ENCODE measurements around the gene SLC8A3. TPM values are rescaled to one million over a fixed set of nuclear protein-coding genes. Genes with fewer than 3 reads are reported as not detected.
"Not testable (repeated sequence)": the region's sequence is repeated elsewhere in the genome, so short reads cannot be mapped to it uniquely, and the experiment has no call there.

The SLC8A3 gene, protein sequence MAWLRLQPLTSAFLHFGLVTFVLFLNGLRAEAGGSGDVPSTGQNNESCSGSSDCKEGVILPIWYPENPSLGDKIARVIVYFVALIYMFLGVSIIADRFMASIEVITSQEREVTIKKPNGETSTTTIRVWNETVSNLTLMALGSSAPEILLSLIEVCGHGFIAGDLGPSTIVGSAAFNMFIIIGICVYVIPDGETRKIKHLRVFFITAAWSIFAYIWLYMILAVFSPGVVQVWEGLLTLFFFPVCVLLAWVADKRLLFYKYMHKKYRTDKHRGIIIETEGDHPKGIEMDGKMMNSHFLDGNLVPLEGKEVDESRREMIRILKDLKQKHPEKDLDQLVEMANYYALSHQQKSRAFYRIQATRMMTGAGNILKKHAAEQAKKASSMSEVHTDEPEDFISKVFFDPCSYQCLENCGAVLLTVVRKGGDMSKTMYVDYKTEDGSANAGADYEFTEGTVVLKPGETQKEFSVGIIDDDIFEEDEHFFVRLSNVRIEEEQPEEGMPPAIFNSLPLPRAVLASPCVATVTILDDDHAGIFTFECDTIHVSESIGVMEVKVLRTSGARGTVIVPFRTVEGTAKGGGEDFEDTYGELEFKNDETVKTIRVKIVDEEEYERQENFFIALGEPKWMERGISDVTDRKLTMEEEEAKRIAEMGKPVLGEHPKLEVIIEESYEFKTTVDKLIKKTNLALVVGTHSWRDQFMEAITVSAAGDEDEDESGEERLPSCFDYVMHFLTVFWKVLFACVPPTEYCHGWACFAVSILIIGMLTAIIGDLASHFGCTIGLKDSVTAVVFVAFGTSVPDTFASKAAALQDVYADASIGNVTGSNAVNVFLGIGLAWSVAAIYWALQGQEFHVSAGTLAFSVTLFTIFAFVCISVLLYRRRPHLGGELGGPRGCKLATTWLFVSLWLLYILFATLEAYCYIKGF
- not detected for total RNA-seq

DNA sequence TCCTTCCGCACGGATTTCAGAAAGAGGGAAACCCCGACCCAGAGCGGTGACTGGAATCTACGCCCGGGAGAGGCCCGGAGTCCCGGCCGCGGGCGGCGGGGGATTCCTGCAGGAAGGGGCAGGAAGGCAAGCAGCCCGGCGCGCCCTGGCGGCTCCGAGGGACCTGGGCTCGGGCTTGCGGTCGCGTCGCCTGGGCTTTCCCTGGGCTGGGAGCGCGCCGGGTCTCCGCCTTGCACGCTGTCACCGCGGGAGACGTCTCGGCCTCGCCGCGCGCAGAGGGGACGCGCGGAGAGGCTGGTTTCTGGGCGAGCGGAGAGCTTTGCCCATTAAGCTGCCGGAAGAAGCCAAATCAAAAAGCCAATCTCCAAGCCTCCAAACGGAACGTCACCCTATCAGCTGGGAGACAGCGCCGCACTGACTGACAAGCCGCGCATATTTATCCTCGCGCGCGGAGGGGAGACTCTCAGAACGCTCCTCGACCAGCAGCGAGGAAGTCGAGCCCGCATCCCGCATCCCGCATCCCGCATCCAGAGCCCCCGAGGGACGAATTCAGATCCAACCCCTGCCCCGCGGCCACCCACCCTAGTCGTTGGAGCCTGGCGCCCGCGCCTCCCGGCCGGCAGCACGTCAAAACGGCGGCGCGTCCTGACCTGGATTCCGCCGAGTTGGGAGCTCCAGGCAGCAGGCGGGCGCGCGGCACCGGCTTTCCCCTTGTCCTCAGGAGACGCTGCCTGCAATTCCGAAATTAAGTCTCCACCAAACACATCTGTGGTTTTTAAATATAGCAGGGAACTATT is at the start of gene SLC8A3:
Gene SLC8A3 (minus strand): TSS at position 293 of the 797 bp plus-strand sequence. CDS start 20,529 bp downstream, outside the sequence.
- POLR2A ChIA-PET, result no interaction called here
- Mint-ChIP-seq H3K4me1 (peaks cover 20% of the 10 kb centered on the region), H3K4me3 (peak within 1 kb of the TSS; percentile 69), H3K27ac (no peak within 1 kb of the TSS), H3K9me3 (peaks cover 3% of the 10 kb centered on the region), H3K36me3 (ENCODE audit: low read depth) (no peaks in the 10 kb centered on the region), H3K27me3 (peaks cover 64% of the 10 kb centered on the region)
- CTCF ChIA-PET, result interaction anchor here (0.9 kb wide), 1 partner anchor 378 kb away, joined by 3 read pairs; no protein-coding TSS in a partner anchor
- no peak for DNase-seq

GRCh38 chr14:70237710-70238109 is 49.0 kb upstream of the SLC8A3 start:
- Mint-ChIP-seq H3K4me3 (no peak overlapping the region), H3K4me1 (no peaks in the 10 kb centered on the region), H3K9me3 (no peaks in the 10 kb centered on the region), H3K36me3 (ENCODE audit: low read depth) (no peaks in the 10 kb centered on the region), H3K27ac (no peak overlapping the region), H3K27me3 (peaks cover 24% of the 10 kb centered on the region)
- DNase-seq, result no peak
- ChIA-PET POLR2A (no interaction called here), CTCF (no interaction called here)

DNA sequence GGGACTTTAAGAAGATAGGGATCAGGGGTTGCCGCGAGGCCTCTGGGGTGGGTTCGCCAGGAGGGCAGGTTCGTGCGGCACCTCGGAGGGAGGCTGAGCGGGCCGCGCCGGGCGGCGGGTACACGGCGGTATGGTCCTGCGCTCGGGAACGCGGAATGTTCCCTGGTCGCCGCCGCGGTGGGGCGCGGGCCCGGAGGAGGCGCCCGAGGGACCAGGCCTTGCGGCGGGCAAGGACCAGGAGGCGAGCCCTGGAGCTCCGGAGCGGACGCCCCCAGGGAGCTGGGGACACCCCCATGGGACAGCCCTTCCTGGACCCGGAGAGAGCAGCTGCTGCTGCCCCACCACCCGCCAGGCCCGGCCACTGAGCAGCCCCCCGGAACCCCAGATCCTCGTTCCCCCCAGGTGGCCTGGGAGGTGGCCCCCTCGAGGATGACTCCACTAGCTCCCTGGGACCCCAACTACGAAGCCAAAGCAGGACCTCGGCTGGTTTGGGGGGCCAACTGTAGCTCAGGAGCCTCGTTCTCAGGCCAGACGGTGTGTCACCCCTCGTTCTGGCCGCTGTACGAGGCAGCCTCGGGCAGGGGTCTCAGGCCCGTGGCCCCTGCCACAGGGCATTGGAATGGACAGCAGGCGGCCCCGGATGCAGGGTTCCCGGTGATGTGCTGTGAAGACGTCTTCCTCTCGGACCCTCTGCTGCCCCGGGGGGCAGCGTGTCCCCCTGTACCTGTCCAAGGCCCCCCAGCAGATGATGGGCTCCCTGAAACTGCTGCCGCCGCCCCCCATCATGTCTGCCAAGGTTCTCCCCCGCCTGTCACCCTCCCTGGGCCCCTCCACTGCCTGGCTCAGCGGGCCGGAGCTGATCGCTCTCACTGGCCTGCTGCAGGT is 45.6 kb upstream of the SLC8A3 start:
- no peaks in the 10 kb centered on the region for H3K4me1 Mint-ChIP-seq
- ChIA-PET CTCF (no interaction called here), POLR2A (no interaction called here)
- H3K9me3 Mint-ChIP-seq, result no peaks in the 10 kb centered on the region
- no peak overlapping the region for H3K4me3 Mint-ChIP-seq
- no peak for DNase-seq
- no peak overlapping the region for H3K27ac Mint-ChIP-seq
- no peaks in the 10 kb centered on the region for H3K36me3 Mint-ChIP-seq (ENCODE audit: low read depth)
- H3K27me3 Mint-ChIP-seq, result peaks cover 8% of the 10 kb centered on the region

- H3K4me1 Mint-ChIP-seq; H3K27ac Mint-ChIP-seq; H3K4me3 Mint-ChIP-seq; H3K9me3 Mint-ChIP-seq; CTCF ChIA-PET; DNase-seq; H3K36me3 Mint-ChIP-seq (ENCODE audit: low read depth); POLR2A ChIA-PET: not testable (repeated sequence)
- H3K27me3 Mint-ChIP-seq, result peaks cover 16% of the 10 kb centered on the region
Measured at GRCh38 chr14:70231756-70232544, 43.2 kb upstream of the SLC8A3 start.

DNA sequence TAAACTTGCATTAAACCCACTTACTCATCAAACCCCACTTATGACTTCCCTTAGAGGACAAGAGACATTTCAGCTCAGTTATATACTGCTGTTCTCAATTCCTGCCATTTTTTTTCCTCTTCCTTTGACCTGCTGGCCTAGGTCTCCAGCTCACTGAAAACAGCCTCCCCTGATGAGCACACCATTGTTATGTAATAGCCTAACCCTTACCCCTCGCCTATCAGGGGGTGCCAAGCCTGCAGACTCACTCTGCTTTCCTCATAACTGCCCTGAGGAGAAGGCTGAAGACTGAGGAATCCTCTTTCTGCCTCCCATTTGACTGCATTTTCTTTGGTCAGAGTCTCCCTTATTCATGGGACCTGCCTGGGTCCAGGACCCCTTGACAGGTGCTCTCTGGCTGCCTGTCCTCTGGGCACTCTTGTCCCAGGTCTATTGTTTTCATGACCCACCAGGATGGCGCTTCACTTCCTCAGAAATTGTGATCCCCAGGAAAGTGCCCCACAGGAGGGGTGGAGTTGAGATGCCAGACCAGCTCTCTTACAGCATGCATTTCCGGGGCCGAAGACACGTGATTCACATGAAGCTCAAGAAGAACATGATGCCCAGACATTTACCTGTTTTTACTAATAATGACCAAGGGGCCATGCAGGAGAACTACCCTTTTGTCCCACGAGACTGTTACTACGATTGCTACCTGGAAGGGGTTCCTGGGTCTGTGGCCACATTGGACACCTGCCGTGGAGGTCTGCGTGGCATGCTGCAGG is 41.3 kb upstream of the SLC8A3 start:
- H3K27ac Mint-ChIP-seq; CTCF ChIA-PET; DNase-seq; H3K4me3 Mint-ChIP-seq; POLR2A ChIA-PET; H3K4me1 Mint-ChIP-seq; H3K36me3 Mint-ChIP-seq (ENCODE audit: low read depth); H3K9me3 Mint-ChIP-seq: not testable (repeated sequence)
- peaks cover 25% of the 10 kb centered on the region for H3K27me3 Mint-ChIP-seq

DNA sequence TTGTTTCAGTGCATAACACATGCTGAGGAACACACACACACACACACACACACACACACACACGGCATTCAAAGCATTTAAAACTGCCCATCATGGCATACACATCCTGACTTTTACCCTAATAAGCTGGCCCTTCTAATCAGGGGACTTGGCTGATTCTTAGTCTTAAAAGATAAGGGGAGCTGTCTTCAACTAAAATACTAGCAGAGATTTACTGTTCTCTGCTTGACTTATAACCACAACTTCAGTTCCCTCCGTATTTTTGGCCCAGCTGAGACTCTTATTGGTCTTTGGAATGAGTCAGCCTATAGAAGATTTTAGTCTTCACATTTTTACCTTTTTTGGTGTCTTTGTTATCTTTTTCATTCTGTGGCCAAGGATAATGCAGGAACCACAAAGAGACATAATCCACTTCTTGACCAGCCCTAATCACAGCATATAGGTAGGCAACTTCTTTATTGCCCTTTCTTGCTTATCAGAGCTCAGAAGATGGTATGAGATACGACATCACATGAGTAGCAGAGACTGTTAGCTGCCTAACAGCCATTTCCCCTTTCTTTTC is 25.1 kb upstream of the SLC8A3 start:
- DNase-seq, result no peak
- no peaks in the 10 kb centered on the region for H3K36me3 Mint-ChIP-seq (ENCODE audit: low read depth)
- ChIA-PET POLR2A (interaction anchor here (0.6 kb wide), 1 partner anchor 29 kb away, joined by 3 read pairs; no protein-coding TSS in a partner anchor), CTCF (interaction anchor here (1.1 kb wide), 1 partner anchor 63 kb away, joined by 3 read pairs; no protein-coding TSS in a partner anchor)
- H3K4me1 Mint-ChIP-seq, result no peaks in the 10 kb centered on the region
- no peak overlapping the region for H3K27ac Mint-ChIP-seq
- H3K9me3 Mint-ChIP-seq, result no peaks in the 10 kb centered on the region
- H3K27me3 Mint-ChIP-seq, result peaks cover 23% of the 10 kb centered on the region
- no peak overlapping the region for H3K4me3 Mint-ChIP-seq

GRCh38 chr14:70212752-70213151 is 24.0 kb upstream of the SLC8A3 start:
- Mint-ChIP-seq H3K4me3 (no peak overlapping the region), H3K27me3 (peaks cover 22% of the 10 kb centered on the region), H3K36me3 (ENCODE audit: low read depth) (no peaks in the 10 kb centered on the region), H3K4me1 (no peaks in the 10 kb centered on the region), H3K9me3 (no peaks in the 10 kb centered on the region), H3K27ac (no peak overlapping the region)
- no peak for DNase-seq
- ChIA-PET CTCF (no interaction called here), POLR2A (interaction anchor here (0.5 to 0.6 kb wide), 2 partner anchors 172 to 385 kb away, joined by 4 read pairs; no protein-coding TSS in a partner anchor)

DNA sequence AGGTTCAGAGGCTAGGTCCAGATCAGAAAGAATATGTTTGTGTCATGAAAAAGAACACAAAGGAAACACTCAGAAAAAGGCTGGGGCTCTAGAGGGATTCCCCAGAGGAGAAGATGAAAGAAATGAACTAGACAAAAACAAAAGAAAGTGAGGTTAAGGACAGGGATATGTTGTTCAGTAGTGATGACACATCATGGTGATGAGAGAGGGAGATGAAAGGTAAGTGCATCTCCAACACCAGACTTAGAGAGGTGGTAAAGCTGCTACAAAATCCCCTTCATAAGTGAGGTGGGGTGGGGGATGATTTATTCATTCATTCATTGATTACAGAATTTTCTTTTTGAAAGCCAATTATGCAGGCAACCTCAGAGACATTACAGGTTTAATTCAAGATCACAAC is 19.6 kb upstream of the SLC8A3 start:
- CTCF ChIA-PET, result no interaction called here
- no peaks in the 10 kb centered on the region for H3K9me3 Mint-ChIP-seq
- no peak overlapping the region for H3K27ac Mint-ChIP-seq
- no peaks in the 10 kb centered on the region for H3K36me3 Mint-ChIP-seq (ENCODE audit: low read depth)
- H3K4me3 Mint-ChIP-seq, result no peak overlapping the region
- DNase-seq, result no peak
- POLR2A ChIA-PET, result no interaction called here
- H3K27me3 Mint-ChIP-seq, result peaks cover 29% of the 10 kb centered on the region
- no peaks in the 10 kb centered on the region for H3K4me1 Mint-ChIP-seq

DNA sequence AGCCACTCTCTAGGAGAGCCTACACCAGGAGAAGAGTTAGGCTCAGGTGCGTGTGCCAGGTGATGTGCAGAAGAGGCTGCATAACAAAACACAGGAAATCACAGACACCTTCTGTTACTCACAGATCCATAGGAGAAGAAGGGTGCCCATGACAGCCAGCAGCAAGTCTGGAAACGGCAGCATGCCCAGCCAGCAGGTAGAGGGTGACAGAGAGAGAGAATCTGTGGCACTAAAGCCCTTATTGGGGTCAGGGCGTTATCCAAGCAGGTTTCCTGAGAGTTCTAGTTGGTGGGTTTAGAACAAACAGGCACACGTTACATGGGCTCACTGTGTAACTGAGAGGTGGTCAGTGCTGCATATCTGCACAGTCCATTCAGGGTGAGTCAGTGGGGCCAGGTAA is 14.9 kb upstream of the SLC8A3 start:
- Mint-ChIP-seq H3K9me3 (no peaks in the 10 kb centered on the region), H3K4me1 (no peaks in the 10 kb centered on the region), H3K4me3 (no peak overlapping the region), H3K27ac (no peak overlapping the region), H3K36me3 (ENCODE audit: low read depth) (no peaks in the 10 kb centered on the region), H3K27me3 (peaks cover 42% of the 10 kb centered on the region)
- DNase-seq, result no peak
- CTCF ChIA-PET, result no interaction called here
- POLR2A ChIA-PET, result no interaction called here

GRCh38 chr14:70201994-70202393 is 13.2 kb upstream of the SLC8A3 start:
- H3K9me3 Mint-ChIP-seq, result no peaks in the 10 kb centered on the region
- ChIA-PET CTCF (no interaction called here), POLR2A (no interaction called here)
- H3K4me1 Mint-ChIP-seq, result no peaks in the 10 kb centered on the region
- H3K4me3 Mint-ChIP-seq, result no peak overlapping the region
- DNase-seq, result no peak
- no peak overlapping the region for H3K27ac Mint-ChIP-seq
- H3K27me3 Mint-ChIP-seq, result peaks cover 48% of the 10 kb centered on the region
- H3K36me3 Mint-ChIP-seq (ENCODE audit: low read depth), result no peaks in the 10 kb centered on the region

DNA sequence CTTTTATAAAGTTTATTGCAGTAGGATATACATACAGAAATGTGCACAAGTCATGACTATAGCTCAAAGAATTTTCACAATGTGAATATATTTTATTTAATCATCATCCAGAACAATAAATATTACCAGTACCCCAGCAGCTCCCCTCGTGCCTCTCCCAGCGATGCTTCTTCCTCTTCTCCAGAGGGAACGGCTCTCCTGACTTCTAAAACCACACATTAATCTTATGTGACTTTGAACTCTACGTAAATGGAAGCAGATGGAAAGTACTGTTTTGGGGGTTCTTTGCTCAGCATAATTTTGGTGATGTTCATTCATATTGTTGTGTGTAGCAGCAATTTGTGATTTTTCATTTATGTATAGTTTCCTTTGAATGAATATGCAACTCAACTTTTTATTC is 4.6 kb upstream of the SLC8A3 start:
- Mint-ChIP-seq H3K27me3 (peaks cover 79% of the 10 kb centered on the region), H3K4me3 (no peak overlapping the region), H3K4me1 (peaks cover 6% of the 10 kb centered on the region), H3K27ac (no peak overlapping the region), H3K9me3 (no peaks in the 10 kb centered on the region), H3K36me3 (ENCODE audit: low read depth) (no peaks in the 10 kb centered on the region)
- no peak for DNase-seq
- ChIA-PET CTCF (no interaction called here), POLR2A (no interaction called here)

Data from activated CD4-positive, alpha-beta T cell treated with anti-CD3 and anti-CD28 coated beads, Interleukin-2, amount 10 ng/mL, durations not matched to agents 7 days and 5 days (primary cell).